Mesenteric fat pad (tissue), 1 donor: ENCODE results near the gene HOXD11. TPM values are rescaled to one million over a fixed set of nuclear protein-coding genes. Genes with fewer than 3 reads are reported as not detected.

Experiments used
- DNase-seq: peaks from one replicate; pipeline ENCODE4 v3.0.0-alpha.2; 2020; ENCODE audit warnings: low spot score
- total RNA-seq: library from RNA; stranded (reverse); fragmentation: NEBNext Ultra II Directional; extraction: Animal tissue kit (Norgen Biotek cat#: 25700); gene quantifications from one replicate; pipeline ENCODE4 v1.2.1, GENCODE V29; 2021
- donor health status: DM: yes; HTN: yes; CAD: no.

The HOXD11 gene
- total RNA-seq, 1 donor from 2014 or later: 1.2 TPM

GRCh38 chr2:176081376-176081836 is 25.7 kb upstream of the HOXD11 start:
- no peak for DNase-seq

- DNase-seq: no peak
These were observed 25.1 kb upstream of the HOXD11 start for GRCh38 chr2:176081837-176082524.

- DNase-seq: no peak
These were observed 24.6 kb upstream of the HOXD11 start for GRCh38 chr2:176082525-176082823.

- no peak for DNase-seq
These were observed 24.0 kb upstream of the HOXD11 start for GRCh38 chr2:176082824-176083751.

DNA sequence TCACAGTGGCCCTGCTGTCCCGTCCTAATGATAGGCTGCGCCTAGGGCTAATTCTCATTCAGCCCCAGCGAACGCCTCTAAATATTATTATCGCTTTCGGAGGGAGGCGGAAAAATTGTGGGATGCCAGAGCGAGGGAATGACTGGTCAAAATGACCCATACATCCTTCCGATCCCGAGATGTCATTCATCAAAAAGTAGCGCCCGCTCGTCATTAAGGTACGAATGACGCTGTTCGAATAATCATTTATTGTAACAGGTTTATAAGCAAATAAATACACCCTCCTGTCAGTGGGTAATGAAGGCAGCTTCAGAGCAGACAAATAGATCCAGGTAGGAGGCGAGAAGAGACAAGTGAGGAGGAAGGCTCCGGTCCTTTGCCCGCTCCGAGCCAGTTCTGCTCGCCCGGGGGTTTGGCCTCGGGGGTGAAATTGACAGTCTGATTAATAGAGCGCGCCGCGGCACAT is 23.3 kb upstream of the HOXD11 start, which contains the start of gene EVX2:
Gene EVX2 (minus strand): TSS at position 167 of the 466 bp plus-strand sequence. CDS start 186 bp downstream, outside the sequence.
- no peak for DNase-seq

DNA sequence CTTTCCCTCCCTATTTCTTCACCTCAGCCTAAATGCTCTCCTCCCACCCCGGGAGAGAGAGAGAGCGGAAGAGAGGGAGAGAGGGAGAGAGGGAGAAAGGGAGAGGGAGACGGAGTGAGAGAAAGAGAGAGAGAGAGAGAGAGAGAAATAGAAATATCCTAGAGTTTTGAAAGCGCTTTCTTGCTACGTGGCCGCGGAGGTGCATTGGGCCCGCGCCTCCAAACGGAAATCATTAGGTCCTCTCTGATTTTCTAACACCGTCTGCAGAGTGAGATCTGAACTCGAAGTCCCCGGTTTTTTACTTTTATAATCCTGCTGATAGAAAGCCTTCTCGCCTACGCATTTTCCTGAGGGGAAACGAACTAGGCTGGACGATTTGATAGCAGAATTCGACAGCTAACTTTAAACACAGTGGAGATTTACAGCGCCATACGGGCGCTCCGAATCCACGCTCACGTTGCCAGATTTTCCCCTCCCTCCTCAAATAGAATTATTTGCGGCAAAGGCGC is 22.4 kb upstream of the HOXD11 start:
- DNase-seq: no peak

- DNase-seq: no peak
These were observed 21.8 kb upstream of the HOXD11 start for GRCh38 chr2:176085120-176085788.

DNA sequence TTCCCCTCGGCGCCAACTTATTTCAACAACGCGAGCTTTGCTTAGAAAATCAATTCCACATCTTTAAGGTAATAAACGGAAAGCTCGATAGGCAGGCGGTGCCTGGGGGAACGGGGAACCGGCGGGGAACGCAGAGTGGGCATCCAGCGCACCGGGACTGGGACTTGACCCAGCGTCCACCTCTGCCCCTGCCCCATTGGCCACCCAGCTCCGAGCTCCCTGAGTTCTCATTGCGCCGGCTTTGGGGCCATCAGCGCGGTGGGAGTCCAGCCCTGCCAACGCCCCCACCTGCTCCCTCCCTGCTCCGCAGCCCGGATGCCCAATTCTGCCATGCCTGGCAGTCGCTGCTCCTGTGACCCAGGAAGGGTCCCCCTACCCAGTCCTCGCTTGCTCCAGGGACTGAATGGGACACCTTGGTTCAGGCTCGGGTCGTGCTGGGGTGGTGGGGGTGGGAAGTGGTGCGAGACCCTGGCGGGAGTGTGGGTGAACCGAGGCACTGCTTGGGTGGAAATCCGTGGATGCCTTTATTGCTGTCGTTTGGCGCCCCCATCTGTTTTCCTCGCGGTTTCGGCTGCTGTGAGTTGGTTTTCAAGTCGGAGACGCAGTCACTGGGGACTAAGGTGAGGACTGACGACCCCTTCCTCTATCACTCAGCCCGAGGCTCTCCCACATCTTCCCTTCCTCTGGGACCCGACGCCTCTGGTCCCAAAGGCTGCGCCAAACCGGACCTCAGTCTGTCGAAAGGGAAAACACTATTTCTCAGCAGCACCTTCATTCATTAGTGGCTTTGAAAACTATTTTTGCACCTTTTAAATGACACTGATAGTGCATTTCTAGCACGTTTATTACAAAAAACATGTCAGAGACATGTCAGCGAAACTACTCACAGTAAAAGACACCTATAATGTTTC is 21.0 kb upstream of the HOXD11 start:
- no peak for DNase-seq

GRCh38 chr2:176087330-176088047 is 19.6 kb upstream of the HOXD11 start:
- no peak for DNase-seq

DNA sequence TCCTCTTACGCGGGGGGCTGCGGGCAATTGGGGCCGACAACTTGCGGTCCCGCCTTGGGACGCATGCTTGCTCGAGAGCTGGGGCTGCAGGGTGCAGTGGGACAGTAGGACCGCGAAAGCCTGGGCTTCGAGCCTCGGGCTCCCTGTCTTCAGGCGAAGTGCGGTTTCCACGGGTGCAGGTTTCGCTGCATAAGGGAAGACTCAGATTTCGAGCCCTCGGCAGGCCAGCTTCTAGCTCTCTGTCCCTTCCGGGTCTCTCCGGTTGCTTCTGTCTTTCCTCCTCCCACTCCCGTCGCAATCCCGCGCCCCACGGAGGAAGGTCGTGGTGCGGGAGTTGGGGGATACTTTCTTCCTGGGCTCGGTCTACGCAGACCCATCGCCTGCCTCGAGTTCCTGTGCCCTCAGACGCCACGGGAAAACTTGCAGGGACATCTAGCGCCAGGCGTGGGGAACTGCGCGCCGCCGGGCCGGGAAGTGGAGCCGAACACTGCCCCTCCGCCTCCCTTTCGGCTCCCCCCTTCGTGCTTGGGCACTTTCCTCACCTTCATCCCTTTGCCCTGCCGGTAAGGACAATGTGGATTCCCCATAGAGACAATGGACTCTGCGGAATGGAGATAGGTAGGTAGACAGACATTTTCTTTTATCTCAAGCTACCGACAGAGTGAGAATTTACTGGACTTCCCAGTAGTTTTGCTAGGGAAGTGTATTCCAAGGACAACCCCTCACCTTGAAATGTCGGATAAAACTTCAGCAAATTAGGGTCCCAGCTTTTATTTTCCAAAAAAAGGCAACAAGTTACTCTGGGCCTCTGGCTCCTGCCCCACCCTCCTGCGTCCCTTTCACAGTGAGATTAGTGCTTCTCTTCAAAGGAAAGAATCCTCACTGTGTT is 18.8 kb upstream of the HOXD11 start:
- DNase-seq: no peak

GRCh38 chr2:176088937-176089842 is 17.9 kb upstream of the HOXD11 start:
- no peak for DNase-seq

DNA sequence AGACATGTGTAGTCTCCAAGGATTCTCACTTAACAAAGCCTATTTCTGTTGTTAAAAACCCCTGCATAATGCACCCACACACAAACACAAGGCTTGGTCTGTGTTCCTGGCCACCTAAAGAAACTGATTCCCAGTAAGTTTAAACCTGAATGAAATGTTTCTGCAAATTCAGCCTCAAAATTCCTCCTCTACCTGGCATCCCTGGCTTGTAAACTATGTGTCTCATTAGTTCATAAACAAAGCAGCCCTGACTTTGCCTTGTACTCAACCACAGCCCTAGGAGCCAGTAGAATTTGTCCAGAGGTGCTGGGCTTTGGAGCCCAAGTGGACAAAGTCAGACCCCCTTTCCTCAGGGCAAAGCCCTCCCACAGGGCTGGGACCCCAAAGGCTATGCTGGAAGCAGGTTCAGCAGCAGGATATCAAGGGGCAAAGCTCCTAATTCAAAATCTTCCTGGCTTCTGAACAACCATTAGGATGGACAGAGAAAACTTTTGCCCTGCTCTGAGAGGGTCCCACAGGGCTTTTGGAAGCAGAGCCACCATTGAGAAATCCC is 17.2 kb upstream of the HOXD11 start:
- no peak for DNase-seq

GRCh38 chr2:176090862-176091261 is 16.2 kb upstream of the HOXD11 start:
- DNase-seq: no peak

DNA sequence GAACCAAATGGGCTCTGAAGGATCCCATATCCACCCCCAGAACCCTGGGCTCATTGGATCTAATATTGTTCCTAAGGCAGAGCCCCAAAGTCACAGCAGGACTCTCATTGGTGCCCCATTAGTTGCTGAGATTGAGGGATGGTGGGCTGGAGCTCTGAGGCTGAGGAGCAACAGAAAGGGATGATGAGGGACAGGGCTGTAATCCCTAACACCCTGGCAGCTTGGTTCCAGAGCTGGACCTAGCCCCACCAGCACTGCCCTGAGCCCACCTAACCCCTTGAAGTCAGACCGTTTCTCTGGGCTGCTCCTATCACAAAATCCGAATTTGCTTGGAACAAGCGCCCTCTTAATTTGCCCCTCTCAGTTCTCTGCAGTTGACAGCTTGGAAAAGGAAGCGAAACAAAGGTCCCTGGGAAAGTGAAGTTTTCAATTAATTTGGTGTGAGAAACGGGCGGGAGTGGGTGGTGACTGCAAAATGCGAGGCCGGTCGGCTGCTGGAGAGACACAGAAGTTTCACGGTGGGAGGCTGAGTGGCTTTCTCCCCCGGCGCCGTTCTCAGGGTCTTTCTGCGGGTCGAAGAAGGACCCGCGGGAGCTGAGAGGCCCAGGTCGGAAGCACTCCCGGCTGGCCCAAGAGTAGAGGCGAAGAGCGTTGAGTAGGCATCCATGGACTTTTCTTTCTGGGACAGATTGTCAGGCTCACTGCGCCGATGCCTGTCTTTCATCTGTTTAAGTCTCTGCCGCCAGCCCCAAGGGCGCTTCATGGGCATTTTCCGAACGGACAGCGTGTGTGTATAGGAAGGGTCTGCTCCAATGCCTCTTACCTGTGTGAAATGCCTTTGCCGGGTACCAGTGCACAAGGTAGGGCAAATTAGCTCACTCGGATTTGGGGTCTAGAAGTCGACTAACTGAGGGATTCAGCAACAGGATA is 15.5 kb upstream of the HOXD11 start:
- no peak for DNase-seq

DNA sequence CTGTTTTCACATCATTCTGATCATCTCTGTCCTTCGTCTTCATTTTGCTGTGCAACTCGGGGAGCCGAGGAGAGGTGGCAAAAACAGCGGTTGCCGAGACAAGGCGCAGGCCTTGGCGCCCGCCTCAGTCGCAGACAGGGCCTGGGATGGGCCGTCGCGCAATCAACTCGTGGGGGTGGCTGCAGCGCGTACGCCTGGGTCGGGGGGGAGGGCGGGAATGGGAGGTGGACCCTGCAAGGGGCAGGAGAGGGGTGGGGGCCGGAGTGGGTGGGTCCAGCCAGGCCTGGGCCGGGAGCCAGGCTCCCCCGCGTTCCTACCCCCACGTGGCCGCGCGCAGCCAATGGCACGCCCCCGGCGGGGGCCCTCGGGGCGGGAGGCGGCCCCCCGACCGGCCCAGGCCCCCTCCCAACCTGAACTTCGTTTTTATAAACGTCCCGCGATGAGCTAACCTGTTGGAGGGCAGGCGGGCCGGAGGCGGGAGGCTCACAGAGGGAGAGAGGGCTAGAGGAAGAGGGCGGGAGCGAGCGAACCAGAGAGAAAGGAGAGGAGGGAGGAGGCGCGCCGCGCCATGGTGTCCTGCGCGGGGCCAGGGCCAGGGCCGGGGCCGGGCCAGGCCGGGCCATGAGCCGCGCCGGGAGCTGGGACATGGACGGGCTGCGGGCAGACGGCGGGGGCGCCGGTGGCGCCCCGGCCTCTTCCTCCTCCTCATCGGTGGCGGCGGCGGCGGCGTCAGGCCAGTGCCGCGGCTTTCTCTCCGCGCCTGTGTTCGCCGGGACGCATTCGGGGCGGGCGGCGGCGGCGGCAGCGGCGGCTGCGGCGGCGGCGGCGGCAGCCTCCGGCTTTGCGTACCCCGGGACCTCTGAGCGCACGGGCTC is 14.6 kb upstream of the HOXD11 start, which contains the start of gene HOXD13:
Gene HOXD13 (plus strand): TSS at position 452 of the 875 bp plus-strand sequence. CDS start 170 bp downstream, at position 622.
- no peak for DNase-seq
